ENCODE results near the gene ARHGEF33.

The ARHGEF33 gene

DNA sequence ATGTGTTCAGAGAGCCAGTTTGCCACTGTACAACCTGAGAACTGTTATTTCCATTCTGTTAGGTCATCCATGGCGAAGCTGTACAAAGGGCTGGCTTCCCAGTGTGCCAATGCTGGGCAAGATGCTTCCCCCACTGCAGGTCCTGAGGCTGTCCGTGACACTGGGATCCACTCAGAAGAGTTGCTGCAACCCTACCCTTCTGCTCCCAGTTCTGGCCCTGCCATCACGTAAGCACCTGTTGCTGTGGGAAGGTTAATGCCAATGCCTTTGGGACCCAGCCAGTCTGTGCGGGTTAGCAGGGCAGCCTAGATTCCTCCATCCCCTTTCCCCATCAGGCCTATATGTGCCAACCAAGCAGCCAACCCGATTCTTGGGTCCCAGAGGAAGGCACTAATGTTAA is 68.3 kb downstream of the ARHGEF33 start:
- TF ChIP-seq, protein P1, sequence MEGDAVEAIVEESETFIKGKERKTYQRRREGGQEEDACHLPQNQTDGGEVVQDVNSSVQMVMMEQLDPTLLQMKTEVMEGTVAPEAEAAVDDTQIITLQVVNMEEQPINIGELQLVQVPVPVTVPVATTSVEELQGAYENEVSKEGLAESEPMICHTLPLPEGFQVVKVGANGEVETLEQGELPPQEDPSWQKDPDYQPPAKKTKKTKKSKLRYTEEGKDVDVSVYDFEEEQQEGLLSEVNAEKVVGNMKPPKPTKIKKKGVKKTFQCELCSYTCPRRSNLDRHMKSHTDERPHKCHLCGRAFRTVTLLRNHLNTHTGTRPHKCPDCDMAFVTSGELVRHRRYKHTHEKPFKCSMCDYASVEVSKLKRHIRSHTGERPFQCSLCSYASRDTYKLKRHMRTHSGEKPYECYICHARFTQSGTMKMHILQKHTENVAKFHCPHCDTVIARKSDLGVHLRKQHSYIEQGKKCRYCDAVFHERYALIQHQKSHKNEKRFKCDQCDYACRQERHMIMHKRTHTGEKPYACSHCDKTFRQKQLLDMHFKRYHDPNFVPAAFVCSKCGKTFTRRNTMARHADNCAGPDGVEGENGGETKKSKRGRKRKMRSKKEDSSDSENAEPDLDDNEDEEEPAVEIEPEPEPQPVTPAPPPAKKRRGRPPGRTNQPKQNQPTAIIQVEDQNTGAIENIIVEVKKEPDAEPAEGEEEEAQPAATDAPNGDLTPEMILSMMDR (IDR thresholded peaks at IDR 0.05; ENCODE audit: borderline replicate concordance, insufficient read depth, low read depth, low read length): no peak
- H3K4me3 ChIP-seq (ENCODE audit: low read depth, low read length): no peak overlapping the region

DNA sequence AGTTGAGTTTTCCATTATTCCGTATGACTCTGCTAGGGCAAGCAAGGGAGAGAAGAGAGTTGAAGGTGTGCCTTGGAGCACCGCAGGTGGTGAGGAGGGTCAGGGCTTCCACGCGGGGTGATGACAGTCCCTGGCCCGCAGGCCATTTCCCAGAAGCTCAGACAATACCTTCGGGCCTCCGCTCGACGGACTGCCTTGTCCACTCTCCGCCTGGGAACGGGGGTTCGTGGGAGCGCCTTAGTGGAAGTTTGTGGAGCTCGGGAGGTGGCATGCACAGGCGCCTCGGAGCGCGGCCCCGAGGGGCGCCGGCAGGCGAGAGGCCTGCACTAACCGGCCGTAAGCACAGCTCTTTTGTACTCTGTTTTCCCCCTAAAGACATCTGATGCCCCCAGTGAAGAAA is 69.8 kb downstream of the ARHGEF33 start:
- H3K4me3 ChIP-seq (ENCODE audit: low read depth, low read length): no peak overlapping the region
- TF ChIP-seq, protein P1 (IDR thresholded peaks at IDR 0.05; ENCODE audit: borderline replicate concordance, insufficient read depth, low read depth, low read length): no peak

DNA sequence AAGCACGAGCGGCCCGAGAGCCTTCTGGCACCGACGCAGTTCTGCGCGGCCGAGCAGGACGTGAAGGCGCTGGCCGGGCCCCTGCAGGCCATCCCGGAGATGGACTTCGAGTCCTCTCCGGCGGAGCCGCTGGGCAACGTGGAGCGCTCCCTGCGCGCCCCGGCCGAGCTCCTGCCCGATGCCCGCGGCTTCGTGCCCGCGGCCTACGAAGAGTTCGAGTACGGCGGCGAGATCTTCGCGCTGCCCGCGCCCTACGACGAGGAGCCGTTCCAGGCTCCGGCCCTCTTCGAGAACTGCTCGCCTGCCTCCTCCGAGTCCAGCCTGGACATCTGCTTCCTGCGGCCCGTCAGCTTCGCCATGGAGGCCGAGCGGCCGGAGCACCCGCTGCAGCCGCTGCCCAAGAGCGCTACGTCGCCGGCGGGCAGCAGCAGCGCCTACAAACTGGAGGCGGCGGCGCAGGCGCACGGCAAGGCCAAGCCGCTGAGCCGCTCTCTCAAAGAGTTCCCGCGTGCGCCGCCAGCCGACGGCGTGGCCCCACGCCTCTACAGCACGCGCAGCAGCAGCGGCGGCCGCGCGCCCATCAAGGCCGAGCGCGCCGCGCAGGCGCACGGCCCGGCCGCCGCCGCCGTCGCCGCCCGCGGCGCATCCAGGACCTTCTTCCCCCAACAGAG is 70.4 kb downstream of the ARHGEF33 start:
- H3K4me3 ChIP-seq (ENCODE audit: low read depth, low read length): no peak overlapping the region
- TF ChIP-seq, protein P1 (IDR thresholded peaks at IDR 0.05; ENCODE audit: borderline replicate concordance, insufficient read depth, low read depth, low read length): no peak

DNA sequence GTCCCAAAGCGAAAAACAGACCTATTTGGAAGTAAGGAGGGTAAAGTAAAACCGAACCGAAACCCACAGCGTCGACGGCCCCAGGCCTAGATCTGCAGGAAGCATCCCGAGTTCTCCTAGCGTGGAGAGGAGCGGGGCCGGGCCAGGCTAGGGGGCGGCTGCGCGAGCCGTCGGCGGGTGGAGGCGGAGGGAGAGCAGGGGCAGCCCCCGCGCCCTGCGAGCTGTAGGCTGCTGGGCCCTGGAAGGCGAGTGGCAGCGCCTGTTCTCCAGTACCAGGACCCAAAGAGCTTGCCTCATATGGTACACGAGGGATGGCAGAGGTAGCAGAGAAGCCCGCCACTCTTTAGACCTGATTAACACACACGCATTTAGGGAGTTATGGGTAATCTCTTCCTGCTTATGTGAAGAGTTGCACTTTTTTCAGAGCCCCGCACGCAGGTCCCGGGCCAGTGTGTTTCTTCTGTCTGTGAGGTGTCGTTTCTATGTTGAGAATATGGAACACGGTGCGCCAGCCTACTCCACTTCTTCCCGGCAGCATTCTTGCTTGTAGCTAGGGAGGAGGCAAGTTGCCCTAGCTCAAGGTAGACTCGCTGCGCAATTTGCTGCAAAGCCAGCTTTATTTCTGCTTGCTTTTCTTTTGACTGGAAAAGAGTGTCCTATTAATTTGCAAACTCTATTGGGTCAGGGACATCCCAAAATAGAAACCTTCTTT is 71.1 kb downstream of the ARHGEF33 start:
- TF ChIP-seq, protein P1 (IDR thresholded peaks at IDR 0.05; ENCODE audit: borderline replicate concordance, insufficient read depth, low read depth, low read length): no peak
- no peak overlapping the region for H3K4me3 ChIP-seq (ENCODE audit: low read depth, low read length)

DNA sequence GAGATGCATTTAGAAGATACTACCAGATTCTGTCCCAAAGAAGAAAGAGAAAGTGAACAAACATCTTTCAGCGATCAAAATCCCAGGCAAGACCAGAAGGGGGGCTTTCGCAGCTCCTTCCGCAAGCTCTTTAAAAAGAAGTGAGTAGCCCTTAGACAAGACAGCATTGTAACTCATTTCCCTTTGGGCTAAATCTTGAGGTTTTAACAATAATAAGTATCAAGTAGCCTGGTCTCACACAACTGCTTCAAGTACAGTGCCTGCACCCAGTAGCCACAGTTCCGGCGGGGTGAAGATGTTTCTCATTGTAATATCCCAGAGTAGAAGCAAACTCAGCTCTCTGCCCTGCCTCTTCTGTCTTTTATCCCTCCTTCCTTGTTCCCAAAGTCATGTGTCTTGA is 76.3 kb downstream of the ARHGEF33 start:
- TF ChIP-seq, protein P1 (IDR thresholded peaks at IDR 0.05; ENCODE audit: borderline replicate concordance, insufficient read depth, low read depth, low read length): no peak
- H3K4me3 ChIP-seq (ENCODE audit: low read depth, low read length): no peak overlapping the region

DNA sequence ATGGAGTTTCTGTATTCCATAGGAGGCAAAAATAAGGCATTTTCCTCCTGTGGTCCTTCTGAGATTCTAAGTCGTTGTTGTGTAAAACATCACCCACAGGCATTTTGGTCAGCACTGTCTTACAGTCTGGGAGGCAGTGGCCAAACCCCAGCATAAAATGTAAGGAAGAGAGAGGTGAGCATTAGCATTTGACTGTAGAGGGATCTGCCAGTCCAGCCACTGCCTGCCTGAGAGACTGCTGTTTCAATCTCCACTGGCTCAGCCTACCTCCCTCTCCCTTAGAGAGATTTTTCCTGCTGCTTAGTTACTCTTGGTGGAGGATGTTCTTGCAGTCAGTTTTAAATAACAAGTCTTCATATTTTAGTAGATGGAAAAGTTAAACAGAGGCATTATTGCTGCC is 77.0 kb downstream of the ARHGEF33 start:
- H3K4me3 ChIP-seq (ENCODE audit: low read depth, low read length): no peak overlapping the region
- TF ChIP-seq, protein P1 (IDR thresholded peaks at IDR 0.05; ENCODE audit: borderline replicate concordance, insufficient read depth, low read depth, low read length): no peak

DNA sequence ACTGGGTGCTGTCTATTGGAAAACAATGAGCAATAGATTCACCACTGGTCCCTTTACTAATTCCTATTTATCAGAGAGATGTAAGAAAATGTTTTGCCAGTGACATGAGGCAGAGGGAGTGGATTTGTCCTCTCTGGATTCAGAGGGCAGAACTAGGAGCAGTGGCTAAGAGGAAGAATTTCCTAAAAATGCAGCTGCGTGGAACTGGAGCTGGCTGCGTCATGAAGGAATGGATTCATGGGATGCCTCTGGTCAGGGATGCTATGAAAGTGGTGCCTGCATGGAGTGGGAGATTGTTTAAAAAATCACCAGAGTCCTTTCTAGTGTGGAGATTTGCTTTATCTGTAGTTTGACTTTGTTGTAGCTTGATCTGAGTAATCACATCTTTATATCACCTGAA is 78.3 kb downstream of the ARHGEF33 start:
- TF ChIP-seq, protein P1 (IDR thresholded peaks at IDR 0.05; ENCODE audit: borderline replicate concordance, insufficient read depth, low read depth, low read length): no peak
- H3K4me3 ChIP-seq (ENCODE audit: low read depth, low read length): no peak overlapping the region

Data from GM12875 (cell line).